Osteoblast (primary cell): Measurements from ENCODE around the gene PTPRR. TPM values are rescaled to one million over a fixed set of nuclear protein-coding genes. Genes with fewer than 3 reads are reported as not detected.

Source experiments
- DNase-seq: peaks from one replicate; pipeline ENCODE4 v3.0.0; 2011; ENCODE audit warnings: low spot score, mixed read lengths; ENCODE audit not compliant: insufficient read length; ENCODE audit errors: missing footprints
- H2AFZ ChIP-seq: 2 replicates; pipeline ENCODE4 v1.6.0; 2011; ENCODE audit warnings: mild to moderate bottlenecking, low read length
- H3K27ac ChIP-seq: 2 replicates; pipeline ENCODE4 v1.5.1; 2011; ENCODE audit warnings: mild to moderate bottlenecking, low read depth, low read length, moderate library complexity
- H3K27me3 ChIP-seq: 2 replicates; pipeline ENCODE4 v1.6.0; 2012; ENCODE audit warnings: mild to moderate bottlenecking, control low read depth, inconsistent platforms, low read length, moderate library complexity; ENCODE audit not compliant: insufficient read depth
- H3K36me3 ChIP-seq: 2 replicates; pipeline ENCODE4 v1.5.1; 2011; ENCODE audit warnings: mild to moderate bottlenecking, low read length, control low read depth, moderate library complexity; ENCODE audit not compliant: insufficient read depth
- H3K4me1 ChIP-seq: 2 replicates; pipeline ENCODE4 v1.5.1; 2011; ENCODE audit warnings: mild to moderate bottlenecking, low read length, control low read depth, moderate library complexity; ENCODE audit not compliant: insufficient read depth
- H3K4me2 ChIP-seq: 2 replicates; pipeline ENCODE4 v1.6.0; 2011; ENCODE audit warnings: mild to moderate bottlenecking, low read length; ENCODE audit not compliant: insufficient read depth
- H3K4me3 ChIP-seq: fragments of 200-600 bp; sonication (generic); 3 replicates; pipeline ENCODE4 v1.5.1; 2012; ENCODE audit warnings: mild to moderate bottlenecking, low read length, inconsistent platforms; ENCODE audit not compliant: insufficient read depth
- H3K79me2 ChIP-seq: 2 replicates; pipeline ENCODE4 v1.6.0; 2012; ENCODE audit warnings: mild to moderate bottlenecking, low read length, control low read depth, inconsistent platforms; ENCODE audit not compliant: insufficient read depth
- H3K9me3 ChIP-seq: 2 replicates; pipeline ENCODE4 v1.5.1; 2011; ENCODE audit warnings: low read depth, low read length, control low read depth
- H4K20me1 ChIP-seq: 2 replicates; pipeline ENCODE4 v1.6.0; 2012; ENCODE audit warnings: mild to moderate bottlenecking, low read length, control low read depth; ENCODE audit not compliant: insufficient read depth
- total RNA-seq: library from RNA; depleted of rRNA; stranded (reverse); fragments of >200 nt; gene quantifications from 2 replicates; pipeline ENCODE4 v1.2.3, GENCODE V29; 2012
- TF ChIP-seq, protein P1 (sequence below): IDR thresholded peaks from 2 replicates; pipeline ENCODE4 v1.5.1; 2011; ENCODE audit warnings: mild to moderate bottlenecking, low read depth, low read length, moderate library complexity; ENCODE audit errors: extremely low read depth

The PTPRR gene
- total RNA-seq, 1 donor: not detected

DNA sequence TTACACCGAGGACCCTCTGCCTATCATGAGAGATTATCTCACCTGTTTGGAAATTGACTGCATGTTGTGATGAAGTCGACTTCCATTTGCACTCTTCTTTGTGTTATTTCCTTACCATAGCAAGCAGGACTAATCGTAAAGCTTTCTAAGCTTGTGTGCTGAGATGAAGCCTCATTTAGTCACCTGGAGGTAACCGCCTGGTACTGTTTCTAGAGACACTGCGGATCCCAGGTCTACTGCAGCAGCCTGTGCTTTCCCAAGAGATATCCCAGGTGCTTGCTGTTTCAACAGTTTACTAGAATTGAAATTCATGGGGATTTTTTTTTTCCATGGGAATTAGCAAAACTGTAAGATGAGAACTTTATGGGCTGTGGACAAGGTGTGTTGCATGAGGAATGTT, 131.8 kb downstream of the PTPRR start:
- Histone ChIP-seq H3K4me3 (no peak overlapping the region), H2AFZ (no peak overlapping the region), H3K27me3 (peaks cover 6% of the 10 kb centered on the region), H4K20me1 (no peaks in the 10 kb centered on the region), H3K9me3 (no peaks in the 10 kb centered on the region), H3K4me2 (no peak overlapping the region), H3K4me1 (no peaks in the 10 kb centered on the region), H3K79me2 (no peaks in the 10 kb centered on the region), H3K27ac (no peak overlapping the region), H3K36me3 (no peaks in the 10 kb centered on the region)
- TF ChIP-seq, protein P1, sequence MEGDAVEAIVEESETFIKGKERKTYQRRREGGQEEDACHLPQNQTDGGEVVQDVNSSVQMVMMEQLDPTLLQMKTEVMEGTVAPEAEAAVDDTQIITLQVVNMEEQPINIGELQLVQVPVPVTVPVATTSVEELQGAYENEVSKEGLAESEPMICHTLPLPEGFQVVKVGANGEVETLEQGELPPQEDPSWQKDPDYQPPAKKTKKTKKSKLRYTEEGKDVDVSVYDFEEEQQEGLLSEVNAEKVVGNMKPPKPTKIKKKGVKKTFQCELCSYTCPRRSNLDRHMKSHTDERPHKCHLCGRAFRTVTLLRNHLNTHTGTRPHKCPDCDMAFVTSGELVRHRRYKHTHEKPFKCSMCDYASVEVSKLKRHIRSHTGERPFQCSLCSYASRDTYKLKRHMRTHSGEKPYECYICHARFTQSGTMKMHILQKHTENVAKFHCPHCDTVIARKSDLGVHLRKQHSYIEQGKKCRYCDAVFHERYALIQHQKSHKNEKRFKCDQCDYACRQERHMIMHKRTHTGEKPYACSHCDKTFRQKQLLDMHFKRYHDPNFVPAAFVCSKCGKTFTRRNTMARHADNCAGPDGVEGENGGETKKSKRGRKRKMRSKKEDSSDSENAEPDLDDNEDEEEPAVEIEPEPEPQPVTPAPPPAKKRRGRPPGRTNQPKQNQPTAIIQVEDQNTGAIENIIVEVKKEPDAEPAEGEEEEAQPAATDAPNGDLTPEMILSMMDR: no peak
- no peak for DNase-seq

DNA sequence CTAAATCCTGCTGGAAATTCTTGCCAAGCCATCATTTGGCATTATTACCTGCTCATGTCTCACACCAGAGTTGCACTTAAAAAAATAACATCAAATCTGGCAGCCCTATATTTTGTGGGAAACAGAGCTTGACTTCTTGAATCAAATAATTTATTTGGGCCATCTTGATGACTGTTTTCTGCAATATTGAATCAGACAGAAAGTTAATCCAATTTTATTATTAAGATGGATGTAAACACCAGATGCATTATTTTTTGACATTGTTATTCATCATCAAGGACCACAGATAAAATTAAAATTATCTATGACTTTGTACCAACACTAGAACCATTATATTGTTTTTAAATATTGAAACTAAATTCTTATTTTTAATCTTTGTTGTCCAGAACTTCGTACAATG, 132.9 kb downstream of the PTPRR start:
- no peak for DNase-seq
- H3K4me3 ChIP-seq: no peak overlapping the region
- H2AFZ ChIP-seq: no peak overlapping the region
- no peaks in the 10 kb centered on the region for H3K9me3 ChIP-seq
- H3K4me1 ChIP-seq: no peaks in the 10 kb centered on the region
- TF ChIP-seq, protein P1: no peak
- H3K79me2 ChIP-seq: no peaks in the 10 kb centered on the region
- no peaks in the 10 kb centered on the region for H3K36me3 ChIP-seq
- H3K27ac ChIP-seq: no peak overlapping the region
- no peaks in the 10 kb centered on the region for H4K20me1 ChIP-seq
- no peak overlapping the region for H3K4me2 ChIP-seq
- peaks cover 6% of the 10 kb centered on the region for H3K27me3 ChIP-seq

DNA sequence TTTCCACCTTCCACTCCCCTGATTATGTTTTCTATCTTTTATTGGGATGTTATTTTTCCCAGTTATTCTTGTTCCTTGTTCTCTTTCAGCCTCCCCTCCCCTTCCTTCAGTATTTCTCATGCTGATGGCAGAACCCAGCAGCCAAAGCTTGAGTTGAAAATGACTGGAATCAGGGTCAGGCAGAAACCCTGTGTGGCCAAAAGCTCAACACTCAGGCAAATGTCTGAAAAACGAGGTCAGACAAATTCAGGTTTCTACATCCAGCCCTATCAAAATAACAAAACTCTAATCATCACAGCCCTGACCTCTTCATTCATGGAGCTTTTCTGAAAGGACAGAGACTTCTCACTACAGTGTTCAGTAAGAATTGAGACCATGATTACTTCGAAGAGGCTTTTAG, 134.6 kb downstream of the PTPRR start:
- H2AFZ ChIP-seq: no peak overlapping the region
- DNase-seq: no peak
- no peak overlapping the region for H3K27ac ChIP-seq
- H3K79me2 ChIP-seq: no peaks in the 10 kb centered on the region
- H3K9me3 ChIP-seq: no peaks in the 10 kb centered on the region
- no peaks in the 10 kb centered on the region for H3K4me1 ChIP-seq
- H3K36me3 ChIP-seq: no peaks in the 10 kb centered on the region
- TF ChIP-seq, protein P1: no peak
- H3K4me2 ChIP-seq: no peak overlapping the region
- no peaks in the 10 kb centered on the region for H4K20me1 ChIP-seq
- no peak overlapping the region for H3K4me3 ChIP-seq
- peaks cover 6% of the 10 kb centered on the region for H3K27me3 ChIP-seq

DNA sequence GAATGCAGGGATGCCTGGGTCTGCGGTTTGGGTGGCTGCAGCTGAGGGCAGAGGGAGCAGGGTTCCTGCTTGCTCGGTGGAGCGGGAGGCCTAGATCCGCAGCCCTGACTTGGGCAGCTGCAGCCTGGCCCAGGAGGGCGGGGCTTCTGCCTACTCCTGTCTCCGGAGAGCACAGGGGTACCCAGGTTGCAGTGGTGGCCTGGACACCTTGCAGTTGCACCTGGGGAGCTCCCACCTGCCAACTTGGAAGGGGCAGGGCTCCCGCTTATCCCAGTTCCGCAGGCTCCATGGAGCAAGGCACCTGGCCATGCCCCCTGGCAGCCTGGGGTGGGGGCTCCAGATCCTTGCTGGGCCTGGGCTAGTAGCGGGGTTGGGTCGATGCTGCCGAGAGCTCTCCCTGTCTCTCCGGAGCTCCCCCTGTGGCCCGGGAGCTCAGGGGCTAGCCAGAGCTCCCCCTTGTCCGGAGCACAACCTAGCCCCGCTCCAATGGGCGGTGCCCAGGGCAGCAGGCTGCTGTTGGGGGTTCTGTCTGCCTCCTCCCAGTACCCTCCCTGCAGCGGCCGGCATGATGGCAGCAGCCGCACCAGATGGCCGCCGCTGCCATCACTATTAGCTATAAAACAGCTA, 136.4 kb downstream of the PTPRR start:
- H3K9me3 ChIP-seq: no peaks in the 10 kb centered on the region
- H3K79me2 ChIP-seq: no peaks in the 10 kb centered on the region
- peaks cover 6% of the 10 kb centered on the region for H3K27me3 ChIP-seq
- TF ChIP-seq, protein P1: no peak
- no peak for DNase-seq
- H3K4me1 ChIP-seq: no peaks in the 10 kb centered on the region
- no peak overlapping the region for H2AFZ ChIP-seq
- no peak overlapping the region for H3K4me2 ChIP-seq
- H3K36me3 ChIP-seq: no peaks in the 10 kb centered on the region
- H3K4me3 ChIP-seq: no peak overlapping the region
- H4K20me1 ChIP-seq: no peaks in the 10 kb centered on the region
- no peak overlapping the region for H3K27ac ChIP-seq
